GM21526 (cell line): ENCODE data around the gene DOLK.

Experiments
- ATAC-seq: cut with Tn5 transposase; IDR thresholded peaks from one replicate; pipeline ENCODE4 v1.9.1; 2021; ENCODE audit warnings: moderate library complexity; ENCODE audit not compliant: unreplicated experiment, low FRiP score

Gene DOLK

DNA sequence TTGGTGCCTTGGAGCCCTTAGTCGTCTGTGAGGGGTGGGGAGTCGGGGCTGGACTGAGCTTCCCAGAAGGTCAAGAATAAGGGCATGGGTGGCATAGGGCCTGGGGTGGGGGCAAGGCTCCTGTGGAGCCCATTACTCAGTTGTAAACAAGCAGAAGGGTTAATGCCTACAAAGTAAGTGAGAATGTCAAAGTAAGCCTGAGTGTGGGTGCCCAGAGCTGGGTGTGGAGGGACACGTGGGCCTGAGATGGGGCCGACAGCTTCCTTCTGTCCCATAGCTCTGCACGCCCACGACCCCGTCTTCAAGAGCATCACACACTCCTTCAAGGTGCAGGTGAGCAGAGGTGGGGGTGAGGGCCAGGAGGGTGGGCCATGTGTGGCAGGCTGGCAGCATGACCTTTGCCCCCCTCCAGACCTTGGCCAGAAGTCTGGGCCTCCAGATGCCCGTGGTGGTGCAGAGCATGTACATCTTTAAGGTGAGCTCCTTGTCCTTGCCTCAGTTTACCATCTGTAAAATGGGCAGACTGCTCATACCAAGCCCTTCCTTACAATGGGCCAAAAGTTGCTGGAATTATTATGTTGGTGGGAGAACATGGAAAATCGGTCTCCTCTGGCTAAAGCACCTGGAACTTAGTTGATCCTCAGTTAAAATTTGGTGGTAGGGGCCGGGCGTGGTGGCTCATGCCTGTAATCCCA is 11.1 kb downstream of the DOLK start:
- ATAC-seq: no peak

DNA sequence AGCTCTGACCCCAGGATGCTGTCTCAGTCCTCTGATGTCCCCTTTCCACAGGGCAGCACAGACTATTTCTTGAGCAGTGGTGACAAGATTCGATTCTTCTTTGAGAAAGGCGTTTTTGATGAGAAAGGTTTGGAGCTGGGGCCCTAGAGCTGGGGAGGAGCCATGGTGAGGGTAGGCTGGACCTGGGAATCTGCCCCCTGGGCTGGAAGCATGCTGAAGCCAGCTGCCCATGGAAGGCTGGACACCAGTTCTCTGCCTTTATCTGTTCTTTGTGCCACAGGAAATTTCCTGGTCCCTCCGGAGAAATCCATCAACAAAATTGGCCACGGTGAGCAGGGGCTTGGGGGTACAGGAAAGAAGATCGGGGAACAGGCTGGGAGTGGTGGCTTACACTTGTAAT is 13.7 kb downstream of the DOLK start:
- no peak for ATAC-seq

DNA sequence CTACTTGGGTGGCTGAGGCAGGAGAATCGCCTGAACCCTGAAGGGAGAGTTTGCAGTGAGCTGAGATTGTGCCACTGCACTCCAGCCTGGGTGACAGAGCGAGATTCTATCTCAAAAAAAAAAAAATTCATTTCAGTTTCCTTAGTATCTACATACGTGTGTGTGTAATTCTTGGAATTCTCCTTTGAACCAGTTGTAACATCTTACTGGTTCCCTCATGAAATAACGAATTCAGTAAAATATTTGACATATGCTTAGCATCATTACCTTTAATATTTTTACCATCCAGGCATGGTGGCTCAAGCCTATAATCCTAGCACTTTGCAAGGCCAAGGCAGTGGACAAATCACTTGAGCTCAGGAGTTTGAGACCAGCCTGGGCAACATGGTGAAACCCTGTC is 17.8 kb downstream of the DOLK start:
- ATAC-seq: no peak

DNA sequence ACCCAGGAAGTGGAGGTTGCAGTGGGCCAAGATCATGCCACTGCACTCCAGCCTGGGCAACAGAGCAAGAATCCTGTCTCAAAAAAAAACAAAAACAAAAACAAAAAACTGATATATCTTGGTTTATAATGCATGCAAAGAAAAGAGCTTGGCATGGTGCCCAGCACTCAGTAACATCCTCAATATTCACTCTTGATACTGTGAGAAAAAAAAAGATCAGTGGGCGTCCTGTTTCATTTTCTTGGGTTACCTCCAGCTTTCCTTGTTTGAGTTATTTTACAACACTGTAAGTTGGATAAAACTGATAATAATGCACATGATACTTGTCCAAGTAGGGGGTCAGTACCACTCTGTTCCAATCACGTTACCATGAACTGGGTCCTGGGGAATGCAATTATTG is 18.8 kb downstream of the DOLK start:
- no peak for ATAC-seq

DNA sequence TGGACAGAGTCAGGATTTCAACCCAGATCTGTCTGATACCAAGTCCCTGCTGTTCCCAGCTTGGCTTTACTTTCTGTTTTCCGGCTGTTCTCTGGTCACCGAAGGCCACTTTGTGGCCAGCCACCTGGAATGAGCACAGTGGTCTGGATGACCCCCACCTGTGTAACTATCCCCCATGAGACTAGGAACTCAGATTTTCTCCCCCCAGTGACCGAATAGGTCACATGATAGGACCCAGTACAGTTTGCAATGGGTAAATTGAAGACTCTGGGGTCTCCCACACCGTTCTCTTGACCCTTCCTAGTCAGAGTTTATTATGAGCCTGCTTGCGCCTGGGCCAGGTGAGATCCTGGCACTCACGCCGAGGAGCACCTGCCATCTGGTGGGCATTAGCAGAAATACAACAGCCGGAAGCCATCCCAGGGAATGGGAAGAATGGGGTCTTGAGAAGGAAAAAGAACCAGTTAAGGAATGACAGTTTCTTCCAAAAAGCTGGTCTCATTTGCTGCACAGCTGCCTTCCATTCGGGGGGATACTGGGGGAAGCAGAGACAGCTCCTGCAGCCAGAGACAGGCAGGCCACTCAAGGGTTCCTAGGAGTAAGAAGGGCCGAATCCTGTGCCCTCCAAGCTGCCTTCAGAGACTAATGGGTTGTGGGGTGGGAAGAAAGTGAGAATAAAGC is 19.5 kb downstream of the DOLK start:
- no peak for ATAC-seq

DNA sequence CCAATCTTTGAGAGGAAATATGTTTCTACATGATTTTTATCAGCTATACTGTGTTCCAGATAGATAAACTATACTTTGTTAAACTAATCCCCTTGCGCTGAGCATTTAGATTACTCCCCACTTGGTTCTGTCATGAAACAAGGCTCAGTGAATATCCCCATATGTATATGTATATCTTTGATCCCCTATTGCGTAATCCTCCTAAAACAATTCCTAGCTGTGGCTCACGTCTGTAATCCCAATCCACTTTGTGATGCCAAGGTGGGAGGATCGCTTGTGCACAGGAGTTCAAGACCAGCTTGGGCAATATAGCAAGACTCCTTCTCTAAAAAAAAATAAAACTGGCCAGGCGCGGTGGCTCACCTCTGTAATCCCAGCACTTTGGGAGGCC is 23.9 kb downstream of the DOLK start:
- no peak for ATAC-seq

DNA sequence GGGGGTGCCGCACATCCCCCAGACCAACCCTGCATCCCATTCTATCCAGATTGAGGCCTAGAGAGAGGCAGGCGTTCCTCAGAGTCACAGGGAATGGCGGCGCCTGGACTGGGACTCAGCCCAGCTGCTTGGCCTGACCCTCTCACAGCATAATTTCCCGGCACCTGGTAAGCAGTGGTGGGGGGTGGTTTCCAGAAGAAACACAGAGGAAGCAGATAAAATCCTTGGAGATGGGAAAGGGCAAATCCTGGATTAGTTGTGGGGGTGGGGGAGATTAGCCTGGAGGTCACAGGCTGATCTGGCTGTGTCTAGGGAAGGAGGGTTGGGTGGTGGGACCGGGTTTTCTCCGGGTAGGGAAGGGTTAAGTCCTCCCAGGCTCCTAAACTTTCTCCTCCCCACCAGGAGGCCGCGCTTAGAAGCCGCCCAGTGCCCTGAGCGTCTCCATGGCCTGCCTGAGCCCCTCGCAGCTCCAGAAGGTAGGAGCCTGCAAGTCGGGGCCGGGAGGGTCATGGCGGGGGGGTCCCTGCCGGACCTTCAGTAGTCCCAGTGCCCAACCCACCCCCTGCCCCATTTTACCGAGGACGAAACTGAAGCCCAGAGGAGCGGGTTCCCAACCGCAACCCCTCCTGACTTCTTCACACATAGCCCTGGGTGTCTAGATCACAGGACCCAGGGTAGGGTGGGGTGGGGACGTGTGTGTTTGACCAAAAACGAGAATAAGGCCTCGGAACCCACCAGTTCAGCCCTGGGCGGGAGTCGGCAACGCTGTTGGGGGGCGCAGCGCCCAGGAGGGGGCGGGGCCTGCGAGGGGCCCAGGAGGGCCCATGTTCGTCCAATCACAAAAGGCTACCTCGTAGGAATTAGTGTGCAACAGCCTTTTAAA is 25.3 kb downstream of the DOLK start:
- ATAC-seq: no peak

DNA sequence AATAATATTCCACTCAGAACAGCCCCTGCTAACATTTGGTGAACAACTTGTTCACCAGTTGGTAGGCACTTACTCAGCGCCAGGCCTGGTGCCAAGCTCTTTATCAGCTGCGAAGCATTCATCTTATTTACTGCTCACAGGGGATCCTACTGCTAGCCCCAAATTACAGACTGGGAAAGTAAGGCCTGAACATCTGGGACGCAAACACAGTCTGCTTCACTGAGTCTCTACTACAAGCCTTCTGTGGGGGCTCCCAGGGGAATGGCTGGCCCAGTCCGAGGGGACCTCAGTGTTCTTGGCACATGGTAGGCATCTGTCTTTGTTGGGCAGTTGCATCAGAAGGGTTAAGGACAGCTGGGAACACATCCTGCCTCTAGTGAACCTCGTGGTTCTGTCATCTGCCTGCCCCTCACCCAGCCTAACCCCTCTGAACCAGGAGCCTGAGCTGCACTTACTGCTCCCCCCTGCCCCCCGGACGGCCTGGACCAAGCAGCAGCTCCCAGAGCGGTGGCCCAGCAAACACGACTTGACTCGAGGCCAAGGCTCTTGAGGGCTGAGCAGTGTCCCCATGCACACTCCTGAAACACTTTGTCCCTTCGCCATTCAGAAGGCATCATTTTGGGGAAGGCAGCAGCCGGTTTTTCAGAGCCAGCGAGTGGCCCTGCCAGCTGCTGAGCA is 26.9 kb downstream of the DOLK start, which contains the start of gene PHYHD1:
Gene PHYHD1 (plus strand): TSS at position 602 of the 678 bp plus-strand sequence. CDS start 1,342 bp downstream, outside the sequence.
- no peak for ATAC-seq

DNA sequence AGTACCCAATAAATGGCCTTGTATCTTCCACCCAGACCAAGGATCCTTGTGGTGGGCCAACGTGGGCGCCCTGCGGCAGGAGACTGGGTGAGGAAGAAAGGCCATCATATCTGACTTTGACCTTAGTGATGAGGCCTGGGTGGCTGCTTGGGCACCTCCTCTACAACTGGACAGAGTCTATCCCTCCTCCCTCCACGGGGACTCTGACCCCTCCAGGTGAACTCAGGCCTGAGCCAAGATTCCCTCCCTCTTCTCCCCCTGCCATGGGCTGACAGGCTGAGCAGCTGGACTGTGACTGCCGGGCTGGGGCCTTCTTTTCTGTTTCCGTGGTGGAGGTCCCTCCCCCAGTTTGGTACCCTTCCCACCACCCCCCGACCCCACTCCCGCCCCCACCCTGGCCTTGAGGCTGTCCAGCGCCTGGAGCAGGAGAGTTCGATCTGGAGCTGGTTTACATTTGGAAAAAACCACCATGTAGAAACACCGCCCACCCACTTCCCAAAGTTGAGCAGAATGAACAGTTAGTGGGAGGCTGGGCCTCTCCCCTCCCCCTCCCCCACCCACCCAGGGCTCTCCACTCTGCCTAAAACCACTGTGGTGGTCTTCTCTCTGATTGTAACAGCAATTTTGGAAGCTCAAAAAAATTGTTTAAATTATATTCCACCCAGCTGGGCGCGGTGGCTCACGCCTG is 27.9 kb downstream of the DOLK start:
- no peak for ATAC-seq

DNA sequence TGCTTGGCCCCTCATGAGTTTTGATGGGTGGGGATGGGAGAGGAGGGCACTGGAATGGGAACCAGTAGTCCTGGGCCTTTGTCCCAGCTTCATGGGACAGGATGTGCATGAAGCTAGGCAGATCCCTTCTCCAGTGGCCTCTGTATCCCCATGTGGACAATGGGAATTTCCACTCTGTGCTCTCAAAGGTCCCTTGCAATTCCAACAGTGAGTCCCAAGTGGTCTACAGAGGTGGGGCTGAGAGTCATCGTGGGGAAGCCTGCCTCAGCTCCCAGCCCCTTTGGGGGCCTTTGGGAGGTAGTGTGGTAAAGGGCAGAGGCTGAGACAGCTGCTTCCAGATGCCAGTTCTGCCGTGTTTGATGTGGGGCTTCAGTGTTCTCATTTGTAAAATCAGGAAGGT is 28.5 kb downstream of the DOLK start:
- no peak for ATAC-seq

DNA sequence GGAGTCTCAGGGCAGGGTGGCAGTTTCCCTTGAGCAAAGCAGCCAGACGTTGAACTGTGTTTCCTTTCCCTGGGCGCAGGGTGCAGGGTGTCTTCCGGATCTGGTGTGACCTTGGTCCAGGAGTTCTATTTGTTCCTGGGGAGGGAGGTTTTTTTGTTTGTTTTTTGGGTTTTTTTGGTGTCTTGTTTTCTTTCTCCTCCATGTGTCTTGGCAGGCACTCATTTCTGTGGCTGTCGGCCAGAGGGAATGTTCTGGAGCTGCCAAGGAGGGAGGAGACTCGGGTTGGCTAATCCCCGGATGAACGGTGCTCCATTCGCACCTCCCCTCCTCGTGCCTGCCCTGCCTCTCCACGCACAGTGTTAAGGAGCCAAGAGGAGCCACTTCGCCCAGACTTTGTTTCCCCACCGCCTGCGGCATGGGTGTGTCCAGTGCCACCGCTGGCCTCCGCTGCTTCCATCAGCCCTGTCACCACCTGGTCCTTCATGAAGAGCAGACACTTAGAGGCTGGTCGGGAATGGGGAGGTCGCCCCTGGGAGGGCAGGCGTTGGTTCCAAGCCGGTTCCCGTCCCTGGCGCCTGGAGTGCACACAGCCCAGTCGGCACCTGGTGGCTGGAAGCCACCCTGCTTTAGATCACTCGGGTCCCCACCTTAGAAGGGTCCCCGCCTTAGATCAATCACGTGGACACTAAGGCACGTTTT is 30.1 kb downstream of the DOLK start:
- ATAC-seq: no peak

DNA sequence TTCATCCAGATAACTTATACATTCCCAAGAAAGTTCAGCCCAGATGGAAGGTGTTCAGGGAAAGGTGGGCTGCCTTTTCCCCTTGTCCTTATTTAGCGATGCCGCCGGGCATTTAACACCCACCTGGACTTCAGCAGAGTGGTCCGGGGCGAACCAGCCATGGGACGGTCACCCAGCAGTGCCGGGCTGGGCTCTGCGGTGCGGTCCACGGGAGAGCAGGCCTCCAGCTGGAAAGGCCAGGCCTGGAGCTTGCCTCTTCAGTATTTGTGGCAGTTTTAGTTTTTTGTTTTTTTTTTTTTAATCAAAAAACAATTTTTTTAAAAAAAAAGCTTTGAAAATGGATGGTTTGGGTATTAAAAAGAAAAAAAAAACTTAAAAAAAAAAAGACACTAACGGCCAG is 30.7 kb downstream of the DOLK start:
- no peak for ATAC-seq

DNA sequence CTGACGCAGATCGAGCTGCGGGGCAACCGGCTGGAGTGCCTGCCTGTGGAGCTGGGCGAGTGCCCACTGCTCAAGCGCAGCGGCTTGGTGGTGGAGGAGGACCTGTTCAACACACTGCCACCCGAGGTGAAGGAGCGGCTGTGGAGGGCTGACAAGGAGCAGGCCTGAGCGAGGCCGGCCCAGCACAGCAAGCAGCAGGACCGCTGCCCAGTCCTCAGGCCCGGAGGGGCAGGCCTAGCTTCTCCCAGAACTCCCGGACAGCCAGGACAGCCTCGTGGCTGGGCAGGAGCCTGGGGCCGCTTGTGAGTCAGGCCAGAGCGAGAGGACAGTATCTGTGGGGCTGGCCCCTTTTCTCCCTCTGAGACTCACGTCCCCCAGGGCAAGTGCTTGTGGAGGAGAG is 31.2 kb downstream of the DOLK start:
- no peak for ATAC-seq

DNA sequence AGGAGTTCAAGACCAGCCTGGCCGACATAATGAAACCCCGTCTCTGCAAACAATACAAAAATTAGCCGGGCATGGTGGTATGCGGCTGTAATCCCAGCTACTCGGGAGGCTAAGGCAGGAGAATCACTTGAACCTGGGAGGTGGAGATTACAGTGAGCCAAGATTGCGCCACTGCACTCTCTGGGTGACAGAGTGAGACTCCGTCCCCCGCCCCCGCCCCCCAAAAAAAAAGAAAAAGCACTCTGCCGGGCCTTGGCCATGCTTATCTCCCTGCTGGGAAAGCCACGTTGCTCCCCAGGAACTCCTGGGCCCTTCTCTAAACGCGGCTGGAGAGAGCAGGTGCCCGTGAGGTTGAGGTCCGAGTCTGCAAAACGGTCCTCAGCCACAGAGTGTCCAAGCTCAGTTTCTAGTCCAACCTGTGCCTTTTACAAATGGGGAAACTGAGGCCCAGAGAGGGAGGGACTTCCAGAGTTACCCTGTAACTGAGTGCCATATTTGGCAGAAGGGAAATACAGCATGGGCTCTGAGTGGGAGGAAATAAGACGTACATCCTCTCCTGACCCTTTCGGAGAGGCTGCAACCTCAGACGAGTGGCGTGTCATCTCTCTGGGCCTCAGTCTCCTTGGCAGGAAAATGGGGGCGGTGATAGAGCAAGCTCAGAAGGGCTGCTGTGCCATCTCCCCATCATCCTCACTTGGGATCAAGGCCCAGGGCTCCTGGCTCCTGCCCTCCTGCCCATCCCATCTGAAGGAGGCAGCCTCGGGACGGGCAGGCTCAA is 33.2 kb downstream of the DOLK start:
- ATAC-seq: no peak

DNA sequence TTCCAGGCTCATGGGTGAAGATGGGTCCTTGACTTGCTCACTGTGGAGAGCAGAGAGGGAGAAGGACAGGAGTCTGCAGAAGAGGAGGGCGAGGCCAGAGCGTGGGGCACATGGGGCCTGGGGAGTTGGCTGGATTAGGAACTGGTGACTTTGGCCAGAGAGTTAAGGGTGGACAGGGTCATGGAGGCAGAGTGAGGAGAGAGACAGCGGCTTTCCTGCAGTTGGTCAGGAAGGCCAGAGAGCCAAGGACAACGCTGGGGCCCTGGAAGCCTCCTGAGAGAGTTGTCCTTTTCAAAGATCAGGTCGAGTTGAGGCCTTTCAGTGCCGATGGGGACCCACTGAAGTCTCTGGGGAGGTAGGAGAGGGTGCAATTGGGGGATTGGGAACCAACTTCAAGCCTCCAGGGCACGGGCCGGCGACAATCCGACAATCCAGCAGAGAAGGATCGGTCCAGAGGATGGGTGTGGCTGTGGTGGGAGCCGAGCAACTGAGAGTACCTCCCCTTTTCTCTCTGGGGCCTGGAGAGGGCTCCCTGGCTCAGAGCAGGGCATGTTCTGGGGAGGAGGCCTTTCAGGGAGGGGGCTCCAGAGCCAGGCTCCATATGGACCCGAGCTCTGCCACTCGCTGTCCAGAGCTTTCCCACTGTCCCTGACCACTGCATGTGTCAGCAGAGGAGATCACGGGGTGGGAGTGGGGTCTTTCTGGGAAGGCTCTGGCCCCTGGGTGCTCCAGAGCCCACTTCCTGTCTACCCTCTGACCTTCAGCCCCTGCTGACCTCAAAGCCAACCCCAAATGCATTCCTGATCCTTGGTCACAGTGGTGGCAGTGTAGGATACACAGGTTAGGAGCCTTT is 34.1 kb downstream of the DOLK start:
- ATAC-seq: no peak

DNA sequence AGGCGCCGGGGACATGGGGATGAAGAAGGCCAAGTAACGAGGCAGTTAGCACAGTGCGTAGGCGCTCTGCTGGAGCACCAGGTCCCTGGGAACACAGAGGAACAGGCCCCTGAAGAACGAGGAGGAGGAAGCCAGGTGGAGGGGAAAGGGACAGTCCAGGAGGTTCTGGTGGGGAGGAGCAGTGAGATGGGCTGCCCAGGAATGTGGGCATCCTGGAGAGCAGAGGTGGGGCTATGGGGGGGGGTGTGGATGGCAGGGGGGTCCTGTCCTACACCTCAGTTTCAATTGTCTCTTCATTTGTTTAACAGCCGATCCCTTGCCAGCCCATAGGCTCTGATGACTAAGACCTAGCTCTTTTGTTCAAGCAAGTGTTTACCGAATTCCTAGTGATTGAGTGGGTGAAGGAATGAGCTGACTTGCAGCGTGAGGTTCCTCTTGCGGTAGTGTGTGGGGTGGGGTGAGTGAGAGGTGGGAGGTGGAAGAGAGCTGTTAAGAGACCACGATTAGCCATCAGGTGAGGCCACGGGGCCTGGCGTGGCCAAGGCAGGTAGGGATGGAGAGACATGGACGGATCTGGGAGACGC is 35.0 kb downstream of the DOLK start:
- no peak for ATAC-seq

DNA sequence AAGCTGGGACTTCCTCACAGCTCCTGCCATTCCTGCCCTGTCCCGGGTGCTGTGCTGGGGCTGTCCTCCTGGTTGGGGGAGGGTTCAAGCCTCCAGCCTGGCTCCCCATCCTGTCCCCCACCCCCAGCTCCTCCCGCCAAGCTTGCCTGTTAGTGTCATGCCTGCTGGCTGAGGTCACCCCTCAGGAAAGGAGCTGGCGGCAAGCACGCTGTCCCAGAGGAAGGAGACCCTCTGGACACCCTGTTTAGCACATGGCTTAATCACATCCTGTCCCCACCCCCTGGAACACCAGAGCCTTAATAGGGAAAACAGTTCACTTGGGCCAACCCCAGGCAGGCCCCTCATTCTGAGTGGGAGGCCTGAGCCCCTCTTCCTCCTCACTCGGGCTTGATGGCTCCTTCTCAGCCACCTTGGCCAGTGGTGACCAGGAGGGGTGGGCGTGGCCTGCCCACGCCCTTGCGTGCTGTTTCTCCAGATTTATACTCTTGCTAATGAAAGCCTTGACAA is 35.8 kb downstream of the DOLK start:
- ATAC-seq: no peak
